ENCODE measurements around the gene SEC24A. TPM values are rescaled to one million over a fixed set of nuclear protein-coding genes. Genes with fewer than 3 reads are reported as not detected.
"Not testable (repeated sequence)": the region's sequence is repeated elsewhere in the genome, so short reads cannot be mapped to it uniquely, and the experiment has no call there.

Gene SEC24A
- total RNA-seq, result 12.9 and 13.7 TPM in 2 replicates

- H3K4me3 ChIP-seq (ENCODE audit: low read depth, low read length), result peak within 1 kb of the TSS; percentile 92
- peak; percentile 55 for DNase-seq (ENCODE audit: low read depth)
- no peak for TF ChIP-seq CTCF (conservative IDR thresholded peaks at IDR 0.05; ENCODE audit: low read depth, low read length)
Measured at GRCh38 chr5:134648425-134649162, at the start of gene SEC24A. Gene SEC24A (plus strand): TSS chr5:134648785. CDS start chr5:134649077, 292 bp downstream.

- not testable (repeated sequence) for DNase-seq (ENCODE audit: low read depth); H3K4me3 ChIP-seq (ENCODE audit: low read depth, low read length)
Measured at GRCh38 chr5:134599820-134600219, 48.8 kb upstream of the SEC24A start.

GRCh38 chr5:134600600-134600999, 48.0 kb upstream of the SEC24A start:
- no peak overlapping the region for H3K4me3 ChIP-seq (ENCODE audit: low read depth, low read length)
- no peak for TF ChIP-seq CTCF (conservative IDR thresholded peaks at IDR 0.05; ENCODE audit: low read depth, low read length)
- DNase-seq (ENCODE audit: low read depth), result no peak

GRCh38 chr5:134603059-134603458, 45.5 kb upstream of the SEC24A start:
- no peak for DNase-seq (ENCODE audit: low read depth)
- H3K4me3 ChIP-seq (ENCODE audit: low read depth, low read length), result no peak overlapping the region
- no peak for TF ChIP-seq CTCF (conservative IDR thresholded peaks at IDR 0.05; ENCODE audit: low read depth, low read length)

GRCh38 chr5:134604908-134605307, 43.7 kb upstream of the SEC24A start:
- H3K4me3 ChIP-seq (ENCODE audit: low read depth, low read length), result no peak overlapping the region
- no peak for TF ChIP-seq CTCF (conservative IDR thresholded peaks at IDR 0.05; ENCODE audit: low read depth, low read length)
- DNase-seq (ENCODE audit: low read depth), result no peak

GRCh38 chr5:134606726-134607125, 41.9 kb upstream of the SEC24A start:
- DNase-seq (ENCODE audit: low read depth), result no peak
- TF ChIP-seq CTCF (conservative IDR thresholded peaks at IDR 0.05; ENCODE audit: low read depth, low read length), result no peak

GRCh38 chr5:134608555-134608954, 40.0 kb upstream of the SEC24A start:
- no peak for TF ChIP-seq CTCF (conservative IDR thresholded peaks at IDR 0.05; ENCODE audit: low read depth, low read length)
- DNase-seq (ENCODE audit: low read depth), result no peak
- no peak overlapping the region for H3K4me3 ChIP-seq (ENCODE audit: low read depth, low read length)

More at GRCh38 chr5:134606726-134607125, 41.9 kb upstream of the SEC24A start:
- no peak overlapping the region for H3K4me3 ChIP-seq (ENCODE audit: low read depth, low read length)
